ENCODE results near the gene IMMP2L. TPM values are rescaled to one million over a fixed set of nuclear protein-coding genes. Genes with fewer than 3 reads are reported as not detected.
A peak's percentile ranks its signal among the peaks of the same experiment; 100 is the strongest.

Gene IMMP2L
- total and polyA plus RNA-seq, 2 of the 4 experiments (the other 2 are of a cell fraction): 5.8 to 9.3 TPM

- dilution Hi-C loops (cut with HindIII; ENCODE audit: low sequenced_read_pairs, unreplicated experiment) (no loop called here), intact Hi-C loops (cut with micrococcal nuclease) (no loop called here), in situ Hi-C loops (cut with MboI; ENCODE audit: low sequenced_read_pairs) (no loop called here)
- no peak overlapping the region for H3K9ac ChIP-seq (ENCODE audit: low read depth, low read length)
- no peak overlapping the region for H2AFZ ChIP-seq (replicated peaks; ENCODE audit: low read length, poor library complexity)
- no peaks in the 10 kb centered on the region for H4K20me1 ChIP-seq (ENCODE audit: insufficient read depth, low read length)
- WGBS, 2 experiments (ENCODE audit: extremely low coverage in 2 of 2, insufficient read length in 1 of 2): no CpG with 5 or more reads among the region's 9 CpGs
- no peaks in the 10 kb centered on the region for H3K9me1 ChIP-seq (ENCODE audit: insufficient read depth, low read length)
- ChIA-PET CTCF (no interaction called here), POLR2A (ENCODE audit: unreplicated experiment) (no interaction called here)
- no peak overlapping the region for H3K4me2 ChIP-seq (ENCODE audit: low read depth, low read length)
- H2AK5ac ChIP-seq (ENCODE audit: low read depth, low read length): no peak overlapping the region
- peaks cover 9% of the 10 kb centered on the region for H3K4me1 ChIP-seq (ENCODE audit: control insufficient read depth, insufficient read depth, low read length)
- no peak overlapping the region for H2BK15ac ChIP-seq (ENCODE audit: low read depth, low read length)
- no peaks in the 10 kb centered on the region for H3K79me1 ChIP-seq (ENCODE audit: low read depth in 1 of 2, low read length in 2 of 2)
- H4K8ac ChIP-seq (ENCODE audit: low read depth in 2 of 2, low read length in 2 of 2): no peak overlapping the region
- DNase-seq (no peak), ATAC-seq (ENCODE audit: low read depth) (no peak)
- H3K36me3 ChIP-seq (ENCODE audit: control insufficient read depth, insufficient read depth, low read length): no peaks in the 10 kb centered on the region
- BruUV-seq (replicated peaks): no TSS peak
- H4K5ac ChIP-seq (ENCODE audit: low read depth, low read length): peak overlapping the region; percentile 28; the same call in 1 of the 2 replicates
- H3K56ac ChIP-seq (ENCODE audit: extremely low read depth, insufficient read depth, low read length): no peak overlapping the region
- no peak overlapping the region for H3K27ac ChIP-seq (ENCODE audit: insufficient read depth, low read length)
- H2BK120ac ChIP-seq (ENCODE audit: low read depth, low read length): peak overlapping the region; percentile 34; the same call in 1 of the 2 replicates
- peak overlapping the region; percentile 5; the same call in 1 of the 2 replicates for H3K18ac ChIP-seq (ENCODE audit: low read depth, low read length)
- H3K14ac ChIP-seq (replicated peaks; ENCODE audit: low read depth, low read length): no peak overlapping the region; the same call in 1 of the 2 replicates
- H3K23ac ChIP-seq (ENCODE audit: low read depth, low read length): no peak overlapping the region
- TF ChIP-seq RFX5 (IDR thresholded peaks at IDR 0.05; ENCODE audit: low read depth, low read length) (no peak), ELK1 (IDR thresholded peaks at IDR 0.05; ENCODE audit: borderline replicate concordance, low read depth, low read length) (no peak), RAD21 (IDR thresholded peaks at IDR 0.05; ENCODE audit: low read length) (no peak), MAZ (IDR thresholded peaks at IDR 0.05; ENCODE audit: borderline replicate concordance, low read depth, low read length) (no peak)
- H3K27me3 ChIP-seq (ENCODE audit: control insufficient read depth, insufficient read depth, low read length): no peaks in the 10 kb centered on the region
- no peak overlapping the region for H2BK5ac ChIP-seq (ENCODE audit: low read depth, low read length, poor library complexity, severe bottlenecking)
- H3K4me3 ChIP-seq (ENCODE audit: insufficient read depth, low read depth, low read length): no peak overlapping the region
- no peak overlapping the region for H2AK9ac ChIP-seq (replicated peaks; ENCODE audit: low read depth, low read length, poor library complexity)
- peak overlapping the region; percentile 21; the same call in 1 of the 2 replicates for H3K4ac ChIP-seq (ENCODE audit: low read depth, low read length)
- H3K9me3 ChIP-seq (ENCODE audit: control insufficient read depth, insufficient read depth, low read length): no peaks in the 10 kb centered on the region
- H2BK20ac ChIP-seq (ENCODE audit: low read depth, low read length): no peak overlapping the region
- H4K91ac ChIP-seq (ENCODE audit: insufficient read depth, low read depth, low read length): no peak overlapping the region
Observed at GRCh38 chr7:110944966-110945644, 617.2 kb downstream of the IMMP2L start.
